Activated CD4-positive, alpha-beta T cell treated with anti-CD3 and anti-CD28 coated beads, Interleukin-2, amount 10 ng/mL, durations not matched to agents 7 days and 5 days (primary cell): ENCODE measurements around the gene CRYBA4. TPM values are rescaled to one million over a fixed set of nuclear protein-coding genes. Genes with fewer than 3 reads are reported as not detected.
"Not testable (repeated sequence)": the region's sequence is repeated elsewhere in the genome, so short reads cannot be mapped to it uniquely, and the experiment has no call there.

Source experiments
- CTCF ChIA-PET: fragments of 350-600 bp; sonication (Branson Sonifier 250); formaldehyde crosslinking; loops from one replicate; lab custom pipeline; 2021; ENCODE audit warnings: antibody characterized with exemption; lab: Charles Lee
- POLR2A ChIA-PET: fragments of 350-600 bp; sonication (Branson Sonifier 250); formaldehyde crosslinking; loops from one replicate; lab custom pipeline; 2021; ENCODE audit warnings: antibody characterized with exemption; lab: Charles Lee
- DNase-seq: peaks from one replicate; pipeline ENCODE4 v3.0.0-alpha.2; 2020
- H3K27ac Mint-ChIP-seq: one replicate; pipeline ENCODE4 v1.8.0; 2021; ENCODE audit warnings: mild to moderate bottlenecking, moderate library complexity, mixed read lengths
- H3K27me3 Mint-ChIP-seq: one replicate; pipeline ENCODE4 v1.8.0; 2021; ENCODE audit warnings: mixed read lengths
- H3K36me3 Mint-ChIP-seq: one replicate; pipeline ENCODE4 v1.8.0; 2021; ENCODE audit warnings: low read depth, mixed read lengths
- H3K4me1 Mint-ChIP-seq: one replicate; pipeline ENCODE4 v1.8.0; 2021; ENCODE audit warnings: mixed read lengths
- H3K4me3 Mint-ChIP-seq: one replicate; pipeline ENCODE4 v1.8.0; 2021; ENCODE audit warnings: mild to moderate bottlenecking, moderate library complexity, mixed read lengths
- H3K9me3 Mint-ChIP-seq: one replicate; pipeline ENCODE4 v1.8.0; 2021; ENCODE audit warnings: mixed read lengths
- total RNA-seq, 2 experiments: library from RNA; stranded (reverse); gene quantifications; one replicate each; pipeline ENCODE4 v1.2.3, GENCODE V29; 2021

CRYBA4 gene
- total RNA-seq, 2 experiments from 2014 or later: not detected

DNA sequence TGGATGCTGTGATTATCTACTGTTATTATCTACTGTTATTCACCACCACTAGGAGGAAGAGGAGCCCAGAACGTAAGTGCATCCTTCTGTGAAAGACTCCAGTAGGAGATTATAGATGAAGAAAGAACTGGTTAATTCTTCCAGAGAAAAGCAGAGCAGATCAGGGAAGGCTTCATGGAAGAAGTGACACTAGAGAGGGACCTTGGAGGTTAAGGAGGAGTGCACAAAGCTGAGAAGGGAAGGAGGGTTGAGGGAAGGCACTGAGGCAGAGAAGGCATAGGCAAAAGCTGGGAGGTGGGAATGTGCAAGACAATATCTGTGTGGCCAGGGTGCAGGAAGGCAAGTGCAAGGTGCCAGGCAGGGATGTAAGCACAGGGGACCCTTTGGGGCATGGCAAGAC, 17.4 kb upstream of the CRYBA4 start:
- Mint-ChIP-seq H3K36me3 (no peaks in the 10 kb centered on the region), H3K4me3 (no peak overlapping the region), H3K9me3 (no peaks in the 10 kb centered on the region), H3K4me1 (peaks cover 9% of the 10 kb centered on the region), H3K27me3 (peaks cover 8% of the 10 kb centered on the region), H3K27ac (no peak overlapping the region)
- CTCF ChIA-PET: interaction anchor here (1.4 kb wide), 1 partner anchor 8 kb away, joined by 4 read pairs; no protein-coding TSS in a partner anchor
- DNase-seq: no peak
- POLR2A ChIA-PET: no interaction called here

- Mint-ChIP-seq H3K4me1 (peaks cover 27% of the 10 kb centered on the region), H3K9me3 (no peaks in the 10 kb centered on the region), H3K36me3 (no peaks in the 10 kb centered on the region), H3K27me3 (peaks cover 8% of the 10 kb centered on the region), H3K27ac (no peak overlapping the region), H3K4me3 (no peak overlapping the region)
- POLR2A ChIA-PET: no interaction called here
- no peak for DNase-seq
- CTCF ChIA-PET: interaction anchor here (0.8 to 1.8 kb wide), 4 partner anchors 11 to 145 kb away, joined by 3 to 10 read pairs (median 4); no protein-coding TSS in a partner anchor
These were observed 15.2 kb upstream of the CRYBA4 start for GRCh38 chr22:26606611-26607010.

- Mint-ChIP-seq H3K27ac (no peak overlapping the region), H3K36me3 (no peaks in the 10 kb centered on the region), H3K4me1 (peaks cover 29% of the 10 kb centered on the region), H3K4me3 (no peak overlapping the region), H3K27me3 (peaks cover 8% of the 10 kb centered on the region), H3K9me3 (no peaks in the 10 kb centered on the region)
- CTCF ChIA-PET: interaction anchor here (0.6 kb wide), 1 partner anchor 14 kb away, joined by 3 read pairs; no protein-coding TSS in a partner anchor
- POLR2A ChIA-PET: interaction anchor here (0.7 kb wide), 1 partner anchor 26 kb away, joined by 3 read pairs; no protein-coding TSS in a partner anchor
- DNase-seq: no peak
These were observed 13.6 kb upstream of the CRYBA4 start for GRCh38 chr22:26608129-26608528.

GRCh38 chr22:26609287-26609686, 12.5 kb upstream of the CRYBA4 start:
- H3K4me3 Mint-ChIP-seq: no peak overlapping the region
- CTCF ChIA-PET: interaction anchor here (1.1 kb wide), 1 partner anchor 18 kb away, joined by 3 read pairs; no protein-coding TSS in a partner anchor
- POLR2A ChIA-PET: interaction anchor here (0.6 kb wide), 1 partner anchor 93 kb away, joined by 3 read pairs; no protein-coding TSS in a partner anchor

GRCh38 chr22:26610072-26610958, 11.4 kb upstream of the CRYBA4 start:
- Mint-ChIP-seq H3K4me3 (peak overlapping the region; percentile 18), H3K9me3 (no peaks in the 10 kb centered on the region), H3K27ac (peak overlapping the region; percentile 76), H3K36me3 (no peaks in the 10 kb centered on the region), H3K4me1 (peaks cover 26% of the 10 kb centered on the region), H3K27me3 (peaks cover 17% of the 10 kb centered on the region)
- CTCF ChIA-PET: interaction anchor here (0.5 to 1.6 kb wide), 4 partner anchors 16 to 107 kb away, joined by 3 to 5 read pairs (median 4); no protein-coding TSS in a partner anchor
- peak; percentile 60 for DNase-seq
- POLR2A ChIA-PET: no interaction called here

More at GRCh38 chr22:26609287-26609686, 12.5 kb upstream of the CRYBA4 start:
- Mint-ChIP-seq H3K27me3 (peaks cover 15% of the 10 kb centered on the region), H3K4me1 (peaks cover 26% of the 10 kb centered on the region), H3K36me3 (no peaks in the 10 kb centered on the region), H3K9me3 (no peaks in the 10 kb centered on the region), H3K27ac (no peak overlapping the region)
- DNase-seq: no peak

- peaks cover 17% of the 10 kb centered on the region for H3K27me3 Mint-ChIP-seq
- no peaks in the 10 kb centered on the region for H3K9me3 Mint-ChIP-seq
- H3K36me3 Mint-ChIP-seq: no peaks in the 10 kb centered on the region
- no peak overlapping the region for H3K4me3 Mint-ChIP-seq
- no peak for DNase-seq
- H3K4me1 Mint-ChIP-seq: peaks cover 27% of the 10 kb centered on the region
- ChIA-PET CTCF (interaction anchor here (1.3 to 1.6 kb wide), 2 partner anchors 17 to 108 kb away, joined by 4 to 5 read pairs; no protein-coding TSS in a partner anchor), POLR2A (no interaction called here)
- peak overlapping the region; percentile 38 for H3K27ac Mint-ChIP-seq
These were observed 10.8 kb upstream of the CRYBA4 start for GRCh38 chr22:26610996-26611395.

DNA sequence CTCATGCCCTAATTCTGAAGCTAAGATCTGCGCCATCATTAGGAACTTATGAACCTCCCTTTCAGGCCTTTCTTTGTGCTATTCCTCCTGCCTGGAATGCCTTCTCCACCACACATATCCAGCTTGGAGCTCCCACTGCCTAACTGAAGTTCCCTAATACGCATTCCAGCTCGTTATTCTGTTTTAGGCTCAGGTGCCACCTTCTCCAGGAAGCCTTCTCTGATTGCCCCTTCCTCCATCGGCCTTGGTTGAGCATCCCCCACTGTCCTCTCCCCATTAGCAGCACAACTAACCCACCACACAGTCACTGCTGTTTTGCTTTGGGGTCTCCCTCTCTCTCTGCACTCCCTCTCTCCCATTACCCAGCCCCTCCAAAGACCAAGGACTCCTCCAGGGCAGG, 9.1 kb upstream of the CRYBA4 start:
- CTCF ChIA-PET: interaction anchor here (0.9 to 1.4 kb wide), 4 partner anchors 8 to 29 kb away, joined by 3 to 7 read pairs (median 4); no protein-coding TSS in a partner anchor
- Mint-ChIP-seq H3K27me3 (peaks cover 20% of the 10 kb centered on the region), H3K4me1 (peaks cover 37% of the 10 kb centered on the region), H3K27ac (no peak overlapping the region), H3K36me3 (no peaks in the 10 kb centered on the region), H3K4me3 (no peak overlapping the region), H3K9me3 (no peaks in the 10 kb centered on the region)
- no peak for DNase-seq
- POLR2A ChIA-PET: no interaction called here

DNA sequence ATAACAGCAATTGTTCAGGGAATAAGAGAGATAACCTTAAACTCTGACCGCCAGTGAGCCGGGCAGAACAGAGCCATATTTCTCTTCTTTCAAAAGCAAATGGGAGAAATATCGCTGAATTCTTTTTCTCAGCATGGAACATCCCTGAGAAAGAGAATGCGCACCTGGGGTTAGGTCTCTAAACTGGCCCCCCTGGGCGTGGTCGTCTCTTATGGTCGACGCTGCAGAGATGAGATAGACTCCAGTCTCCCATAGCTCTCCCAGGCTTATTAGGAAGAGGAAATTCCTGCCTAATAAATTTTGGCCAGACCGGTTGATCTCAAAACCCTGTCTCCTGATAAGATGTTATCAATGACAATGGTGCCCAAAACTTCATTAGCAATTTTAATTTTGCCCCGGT, 8.0 kb upstream of the CRYBA4 start:
- peaks cover 18% of the 10 kb centered on the region for H3K27me3 Mint-ChIP-seq
- POLR2A ChIA-PET, H3K36me3 Mint-ChIP-seq, H3K9me3 Mint-ChIP-seq, H3K4me3 Mint-ChIP-seq, H3K27ac Mint-ChIP-seq, DNase-seq: not testable (repeated sequence)
- CTCF ChIA-PET: interaction anchor here (1.4 kb wide), 1 partner anchor 18 kb away, joined by 7 read pairs; no protein-coding TSS in a partner anchor
- H3K4me1 Mint-ChIP-seq: peaks cover 39% of the 10 kb centered on the region

- POLR2A ChIA-PET: no interaction called here
- CTCF ChIA-PET: no interaction called here
These were observed 7.4 kb upstream of the CRYBA4 start for GRCh38 chr22:26614322-26614721.

DNA sequence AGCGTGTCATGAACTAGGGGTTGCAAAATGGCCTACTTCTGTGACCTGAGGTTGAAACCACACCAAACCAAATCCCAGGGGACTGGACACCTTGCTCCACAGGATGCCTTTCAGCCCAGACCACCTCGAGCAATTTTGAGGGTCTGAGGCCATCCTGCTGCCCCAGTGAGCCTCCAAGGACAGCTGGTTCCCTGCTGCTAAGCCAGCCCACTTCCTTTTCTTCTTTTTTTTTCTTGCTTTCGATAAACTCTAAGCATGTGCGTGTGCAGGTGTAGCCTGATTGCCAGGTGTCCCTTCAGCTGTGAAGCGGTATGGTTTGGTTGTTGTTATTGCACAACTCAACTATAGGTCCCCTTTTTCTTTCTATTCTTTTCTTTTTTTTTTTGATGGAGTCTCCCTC, 6.6 kb upstream of the CRYBA4 start:
- Mint-ChIP-seq H3K4me1 (peaks cover 28% of the 10 kb centered on the region), H3K27me3 (peaks cover 12% of the 10 kb centered on the region), H3K27ac (no peak overlapping the region), H3K4me3 (no peak overlapping the region), H3K9me3 (no peaks in the 10 kb centered on the region), H3K36me3 (no peaks in the 10 kb centered on the region)
- DNase-seq: no peak
- POLR2A ChIA-PET: no interaction called here
- CTCF ChIA-PET: interaction anchor here (0.6 kb wide), 1 partner anchor 9 kb away, joined by 3 read pairs; no protein-coding TSS in a partner anchor

More at GRCh38 chr22:26614322-26614721, 7.4 kb upstream of the CRYBA4 start:
- no peaks in the 10 kb centered on the region for H3K36me3 Mint-ChIP-seq
- peaks cover 36% of the 10 kb centered on the region for H3K4me1 Mint-ChIP-seq
- H3K27me3 Mint-ChIP-seq: peaks cover 15% of the 10 kb centered on the region
- no peak overlapping the region for H3K27ac Mint-ChIP-seq
- H3K4me3 Mint-ChIP-seq: no peak overlapping the region
- H3K9me3 Mint-ChIP-seq: no peaks in the 10 kb centered on the region
- no peak for DNase-seq

- CTCF ChIA-PET: interaction anchor here (1.0 kb wide), 1 partner anchor 11 kb away, joined by 3 read pairs; no protein-coding TSS in a partner anchor
- H3K4me1 Mint-ChIP-seq: peaks cover 20% of the 10 kb centered on the region
- H3K9me3 Mint-ChIP-seq: no peaks in the 10 kb centered on the region
- POLR2A ChIA-PET: no interaction called here
- no peak overlapping the region for H3K4me3 Mint-ChIP-seq
- no peak for DNase-seq
- no peaks in the 10 kb centered on the region for H3K36me3 Mint-ChIP-seq
- peaks cover 12% of the 10 kb centered on the region for H3K27me3 Mint-ChIP-seq
- H3K27ac Mint-ChIP-seq: no peak overlapping the region
These were observed 5.8 kb upstream of the CRYBA4 start for GRCh38 chr22:26615830-26616435.

- Mint-ChIP-seq H3K36me3 (no peaks in the 10 kb centered on the region), H3K9me3 (no peaks in the 10 kb centered on the region), H3K27me3 (peaks cover 12% of the 10 kb centered on the region), H3K4me3 (no peak overlapping the region), H3K4me1 (peaks cover 18% of the 10 kb centered on the region), H3K27ac (no peak overlapping the region)
- ChIA-PET POLR2A (no interaction called here), CTCF (interaction anchor here (1.0 kb wide), 1 partner anchor 11 kb away, joined by 3 read pairs; no protein-coding TSS in a partner anchor)
- no peak for DNase-seq
These were observed 5.1 kb upstream of the CRYBA4 start for GRCh38 chr22:26616650-26617049.
